GM12891 (cell line): Measurements from ENCODE around the gene MYO7A.

Experiments used
- POLR2A ChIP-seq: IDR thresholded peaks from 2 replicates; pipeline ENCODE4 v1.6.1; 2011; ENCODE audit warnings: low read depth, low read length, control low read depth
- POLR2AphosphoS5 ChIP-seq: IDR thresholded peaks from 2 replicates; pipeline ENCODE4 v1.6.1; 2011; ENCODE audit warnings: low read depth, low read length, control low read depth
- POU2F2 ChIP-seq: IDR thresholded peaks from 2 replicates; pipeline ENCODE4 v1.6.1; 2011; ENCODE audit warnings: low read depth, mild to moderate bottlenecking, control low read depth, low read length, moderate library complexity
- SPI1 ChIP-seq: IDR thresholded peaks from 2 replicates; pipeline ENCODE4 v1.6.1; 2011; ENCODE audit warnings: low read depth, low read length, control low read depth
- TAF1 ChIP-seq: IDR thresholded peaks from 2 replicates; pipeline ENCODE4 v1.6.1; 2011; ENCODE audit warnings: low read depth, low read length, control low read depth

- no peak for TF ChIP-seq POLR2AphosphoS5
- no peak for TF ChIP-seq POLR2A
- no peak for TF ChIP-seq TAF1
- no peak for TF ChIP-seq SPI1
- no peak for TF ChIP-seq POU2F2
These were observed 5.4 kb upstream of the MYO7A start for GRCh38 chr11:77122576-77123212.
